ENCODE measurements around the gene CBX3.

Gene CBX3

DNA sequence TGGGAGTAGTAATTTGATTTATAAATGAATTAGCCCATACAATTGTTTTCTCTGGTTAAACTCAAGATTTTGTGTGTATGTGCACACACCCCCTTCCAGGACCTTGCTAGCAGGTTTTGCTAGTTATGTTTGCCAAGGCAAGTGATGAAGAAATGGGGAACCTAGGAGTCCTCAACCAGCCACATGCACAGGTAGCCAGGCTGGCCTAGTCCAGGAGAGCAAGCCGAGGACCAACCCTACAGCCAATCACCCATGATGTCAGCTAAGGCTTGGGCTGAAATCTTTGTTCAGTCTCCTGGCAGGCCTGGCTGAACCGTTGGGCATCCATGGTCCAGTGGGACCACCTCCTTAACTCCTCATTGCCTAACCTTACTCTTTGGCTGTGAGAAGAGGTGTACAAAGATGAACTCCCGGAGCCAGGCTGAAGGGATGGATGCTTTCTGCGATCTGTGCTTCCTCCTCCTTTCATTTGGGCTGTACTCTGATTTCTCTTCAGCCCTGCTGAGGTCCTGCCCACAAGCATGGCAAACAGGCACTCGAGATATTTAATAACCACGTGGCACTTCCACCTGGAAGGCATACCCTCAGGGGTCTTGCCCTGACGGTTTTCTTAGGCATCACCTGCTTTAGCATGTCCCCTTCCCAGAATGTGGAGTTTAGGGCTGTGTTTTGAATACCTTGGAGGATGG, 23.1 kb upstream of the CBX3 start:
- Histone ChIP-seq H3K36me3 (ENCODE audit: control insufficient read depth in 1 of 2, insufficient read depth in 2 of 2, low read length in 2 of 2) (peaks cover 4 to 6% of the 10 kb centered on the region in 2 experiments), H4K8ac (ENCODE audit: low read depth, low read length) (no peak overlapping the region), H3K27ac (ENCODE audit: low read depth, low read length) (no peak overlapping the region), H2AFZ (ENCODE audit: insufficient read depth, low read length, poor library complexity) (no peak overlapping the region), H3K4me2 (ENCODE audit: low read length) (no peak overlapping the region), H3K27me3 (ENCODE audit: insufficient read depth, low read length) (no peaks in the 10 kb centered on the region), H3K9ac (ENCODE audit: low read length) (no peak overlapping the region), H2BK120ac (ENCODE audit: insufficient read depth, low read length, poor library complexity) (no peak overlapping the region), H4K91ac (ENCODE audit: low read depth, low read length) (no peak overlapping the region), H3K4me3 (ENCODE audit: low read depth, low read length) (no peak overlapping the region), H3K4ac (ENCODE audit: low read depth, low read length) (no peak overlapping the region), H3K9me3 (ENCODE audit: insufficient read depth, low read depth, low read length) (no peaks in the 10 kb centered on the region), H2BK5ac (ENCODE audit: low read depth, low read length, poor library complexity) (no peak overlapping the region), H3K14ac (ENCODE audit: low read length) (no peak overlapping the region), H4K12ac (ENCODE audit: low read depth, low read length) (no peak overlapping the region), H3K18ac (ENCODE audit: low read length) (no peak overlapping the region), H3K4me1 (ENCODE audit: control insufficient read depth in 1 of 2, insufficient read depth in 2 of 2, low read length in 2 of 2) (no peaks in the 10 kb centered on the region), H3K79me1 (ENCODE audit: low read length) (no peaks in the 10 kb centered on the region), H2AK5ac (ENCODE audit: low read length) (no peak overlapping the region), H3K23ac (ENCODE audit: low read length) (no peak overlapping the region), H3K79me2 (ENCODE audit: control insufficient read depth, insufficient read depth, low read length, poor library complexity) (no peaks in the 10 kb centered on the region), H2BK12ac (ENCODE audit: low read length) (no peak overlapping the region)
- no CpG with 5 or more reads among the region's 7 CpGs for WGBS (ENCODE audit: extremely low coverage, insufficient coverage, insufficient read length)
- no peak for DNase-seq

DNA sequence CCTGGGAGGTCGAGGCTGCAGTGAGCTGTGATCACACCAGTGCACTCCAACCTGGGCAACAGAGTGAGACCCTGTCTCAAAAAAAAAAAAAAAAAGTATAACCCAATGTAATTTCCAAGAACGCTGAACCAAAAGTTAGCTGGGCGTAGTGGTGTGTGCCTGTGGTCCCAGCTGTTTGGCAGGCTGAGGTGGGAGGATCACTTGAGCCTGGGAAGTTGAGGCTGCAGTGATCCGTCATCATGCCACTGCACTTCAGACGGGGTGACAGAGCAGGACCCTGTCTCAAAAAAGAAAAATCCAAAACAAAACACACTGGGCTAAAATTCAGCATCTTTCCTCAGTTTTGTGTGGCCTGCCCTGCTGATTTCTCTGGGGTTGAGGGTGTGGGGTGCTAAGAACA, 22.1 kb upstream of the CBX3 start:
- no peak overlapping the region for H2BK120ac ChIP-seq (ENCODE audit: insufficient read depth, low read length, poor library complexity)
- H3K27me3 ChIP-seq (ENCODE audit: insufficient read depth, low read length): no peaks in the 10 kb centered on the region
- no peak overlapping the region for H3K4me3 ChIP-seq (ENCODE audit: low read depth, low read length)
- H3K4me1 ChIP-seq (ENCODE audit: control insufficient read depth in 1 of 2, insufficient read depth in 2 of 2, low read length in 2 of 2): no peaks in the 10 kb centered on the region
- no peak overlapping the region for H2BK12ac ChIP-seq (ENCODE audit: low read length)
- no peak overlapping the region for H2BK5ac ChIP-seq (ENCODE audit: low read depth, low read length, poor library complexity)
- no peak overlapping the region for H3K4me2 ChIP-seq (ENCODE audit: low read length)
- no peak overlapping the region for H3K9ac ChIP-seq (ENCODE audit: low read length)
- H3K23ac ChIP-seq (ENCODE audit: low read length): no peak overlapping the region
- no peak overlapping the region for H4K8ac ChIP-seq (ENCODE audit: low read depth, low read length)
- H3K79me2 ChIP-seq (ENCODE audit: control insufficient read depth, insufficient read depth, low read length, poor library complexity): no peaks in the 10 kb centered on the region
- WGBS (ENCODE audit: extremely low coverage, insufficient coverage, insufficient read length): no CpG with 5 or more reads among the region's 5 CpGs
- H4K91ac ChIP-seq (ENCODE audit: low read depth, low read length): no peak overlapping the region
- H4K12ac ChIP-seq (ENCODE audit: low read depth, low read length): no peak overlapping the region
- no peak overlapping the region for H2AK5ac ChIP-seq (ENCODE audit: low read length)
- DNase-seq: no peak
- H3K14ac ChIP-seq (ENCODE audit: low read length): no peak overlapping the region
- H3K27ac ChIP-seq (ENCODE audit: low read depth, low read length): no peak overlapping the region
- no peaks in the 10 kb centered on the region for H3K79me1 ChIP-seq (ENCODE audit: low read length)
- H2AFZ ChIP-seq (ENCODE audit: insufficient read depth, low read length, poor library complexity): no peak overlapping the region
- H3K9me3 ChIP-seq (ENCODE audit: insufficient read depth, low read depth, low read length): no peaks in the 10 kb centered on the region
- H3K36me3 ChIP-seq (ENCODE audit: control insufficient read depth in 1 of 2, insufficient read depth in 2 of 2, low read length in 2 of 2): peaks cover 4 to 6% of the 10 kb centered on the region in 2 experiments
- no peak overlapping the region for H3K18ac ChIP-seq (ENCODE audit: low read length)
- H3K4ac ChIP-seq (ENCODE audit: low read depth, low read length): no peak overlapping the region

DNA sequence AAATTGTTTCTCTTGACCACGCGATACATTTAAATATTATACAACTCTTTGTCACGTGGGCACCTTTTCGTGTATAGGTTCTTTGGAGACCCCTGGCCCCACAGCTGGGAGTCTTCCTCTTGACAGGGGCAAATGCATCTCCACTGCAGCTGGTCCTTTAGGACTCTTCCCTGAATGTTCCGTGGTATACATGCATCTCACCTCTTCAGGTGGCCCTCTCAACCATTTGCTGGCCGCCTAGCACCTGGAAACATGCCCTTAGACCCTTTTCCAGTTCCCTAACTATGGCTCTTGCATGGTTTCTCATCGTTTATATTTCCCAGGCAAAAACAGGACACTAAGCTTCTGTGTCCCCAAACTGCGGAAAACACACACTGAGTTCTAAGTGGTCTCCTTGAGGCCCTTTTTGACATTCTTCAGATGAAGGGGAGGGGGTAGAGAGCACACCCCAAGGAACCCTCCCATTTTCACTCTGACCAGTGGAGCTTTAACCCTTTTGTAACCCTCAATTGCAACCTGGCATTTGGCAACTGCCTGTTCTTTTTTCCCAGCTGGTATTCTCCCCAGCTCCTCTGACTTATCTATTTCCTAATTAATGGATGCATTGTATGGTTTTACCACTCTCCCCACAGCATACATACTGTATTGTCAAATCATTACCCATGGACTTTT, 21.6 kb upstream of the CBX3 start:
- Histone ChIP-seq H3K27ac (ENCODE audit: low read depth, low read length) (no peak overlapping the region), H2AFZ (ENCODE audit: insufficient read depth, low read length, poor library complexity) (no peak overlapping the region), H4K8ac (ENCODE audit: low read depth, low read length) (no peak overlapping the region), H4K12ac (ENCODE audit: low read depth, low read length) (no peak overlapping the region), H3K23ac (ENCODE audit: low read length) (no peak overlapping the region), H3K9ac (ENCODE audit: low read length) (no peak overlapping the region), H3K14ac (ENCODE audit: low read length) (no peak overlapping the region), H3K4me1 (ENCODE audit: control insufficient read depth in 1 of 2, insufficient read depth in 2 of 2, low read length in 2 of 2) (no peaks in the 10 kb centered on the region), H3K79me1 (ENCODE audit: low read length) (no peaks in the 10 kb centered on the region), H3K9me3 (ENCODE audit: insufficient read depth, low read depth, low read length) (no peaks in the 10 kb centered on the region), H2AK5ac (ENCODE audit: low read length) (no peak overlapping the region), H2BK5ac (ENCODE audit: low read depth, low read length, poor library complexity) (no peak overlapping the region), H3K36me3 (ENCODE audit: control insufficient read depth in 1 of 2, insufficient read depth in 2 of 2, low read length in 2 of 2) (peaks cover 4 to 7% of the 10 kb centered on the region in 2 experiments), H4K91ac (ENCODE audit: low read depth, low read length) (no peak overlapping the region), H3K18ac (ENCODE audit: low read length) (no peak overlapping the region), H3K79me2 (ENCODE audit: control insufficient read depth, insufficient read depth, low read length, poor library complexity) (no peaks in the 10 kb centered on the region), H2BK12ac (ENCODE audit: low read length) (no peak overlapping the region), H3K4ac (ENCODE audit: low read depth, low read length) (no peak overlapping the region), H2BK120ac (ENCODE audit: insufficient read depth, low read length, poor library complexity) (no peak overlapping the region), H3K4me3 (ENCODE audit: low read depth, low read length) (no peak overlapping the region), H3K27me3 (ENCODE audit: insufficient read depth, low read length) (no peaks in the 10 kb centered on the region), H3K4me2 (ENCODE audit: low read length) (no peak overlapping the region)
- DNase-seq: no peak
- no CpG with 5 or more reads among the region's 8 CpGs for WGBS (ENCODE audit: extremely low coverage, insufficient coverage, insufficient read length)

DNA sequence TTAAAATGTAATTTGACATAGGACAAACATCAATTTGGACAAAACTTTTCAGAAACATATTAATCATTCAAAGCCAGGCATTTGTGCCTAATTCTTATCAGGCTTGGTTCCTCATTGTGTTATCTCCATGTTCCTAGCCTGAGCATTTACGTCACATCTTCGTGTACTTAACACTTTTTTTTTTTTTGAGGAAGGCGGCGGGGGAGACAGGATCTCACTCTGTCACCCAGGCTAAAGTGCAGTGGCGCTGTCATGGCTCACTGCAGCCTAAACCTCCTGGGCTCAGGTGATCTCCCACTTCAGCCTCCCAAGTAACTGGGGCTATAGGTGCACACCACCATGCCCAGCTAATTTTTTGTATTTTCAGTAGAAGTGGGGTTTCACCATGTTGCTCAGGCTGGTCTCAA, 20.8 kb upstream of the CBX3 start:
- no peak for DNase-seq
- Histone ChIP-seq H3K9ac (ENCODE audit: low read length) (no peak overlapping the region), H3K36me3 (ENCODE audit: control insufficient read depth in 1 of 2, insufficient read depth in 2 of 2, low read length in 2 of 2) (peaks cover 2 to 9% of the 10 kb centered on the region in 2 experiments), H4K91ac (ENCODE audit: low read depth, low read length) (no peak overlapping the region), H3K9me3 (ENCODE audit: insufficient read depth, low read depth, low read length) (no peaks in the 10 kb centered on the region), H3K4me2 (ENCODE audit: low read length) (no peak overlapping the region), H3K27me3 (ENCODE audit: insufficient read depth, low read length) (no peaks in the 10 kb centered on the region), H2BK120ac (ENCODE audit: insufficient read depth, low read length, poor library complexity) (no peak overlapping the region), H3K18ac (ENCODE audit: low read length) (no peak overlapping the region), H2BK12ac (ENCODE audit: low read length) (no peak overlapping the region), H4K12ac (ENCODE audit: low read depth, low read length) (no peak overlapping the region), H3K14ac (ENCODE audit: low read length) (no peak overlapping the region), H2AK5ac (ENCODE audit: low read length) (no peak overlapping the region), H3K4me3 (ENCODE audit: low read depth, low read length) (no peak overlapping the region), H4K8ac (ENCODE audit: low read depth, low read length) (no peak overlapping the region), H2AFZ (ENCODE audit: insufficient read depth, low read length, poor library complexity) (no peak overlapping the region), H3K79me2 (ENCODE audit: control insufficient read depth, insufficient read depth, low read length, poor library complexity) (no peaks in the 10 kb centered on the region), H3K4me1 (ENCODE audit: control insufficient read depth in 1 of 2, insufficient read depth in 2 of 2, low read length in 2 of 2) (no peaks in the 10 kb centered on the region), H3K4ac (ENCODE audit: low read depth, low read length) (no peak overlapping the region), H3K27ac (ENCODE audit: low read depth, low read length) (no peak overlapping the region), H3K23ac (ENCODE audit: low read length) (no peak overlapping the region), H3K79me1 (ENCODE audit: low read length) (no peaks in the 10 kb centered on the region), H2BK5ac (ENCODE audit: low read depth, low read length, poor library complexity) (no peak overlapping the region)
- no CpG with 5 or more reads among the region's 5 CpGs for WGBS (ENCODE audit: extremely low coverage, insufficient coverage, insufficient read length)
